Endodermal cell (in vitro differentiated cells): ENCODE data around the gene LCP1. TPM values are rescaled to one million over a fixed set of nuclear protein-coding genes. Genes with fewer than 3 reads are reported as not detected.

Source experiments
- DNase-seq: peaks from one replicate; pipeline ENCODE4 v3.0.0-alpha.2; 2017
- H3K27ac ChIP-seq: 2 replicates; pipeline ENCODE4 v1.5.1; 2013; ENCODE audit warnings: mild to moderate bottlenecking, low read depth, low read length, moderate library complexity
- H3K27me3 ChIP-seq: 2 replicates; pipeline ENCODE4 v1.6.1; 2013; ENCODE audit warnings: mild to moderate bottlenecking, low read length, moderate library complexity; ENCODE audit not compliant: insufficient read depth, control insufficient read depth, poor library complexity, severe bottlenecking
- H3K36me3 ChIP-seq: 2 replicates; pipeline ENCODE4 v1.7.0; 2013; ENCODE audit warnings: mild to moderate bottlenecking, low read length, moderate library complexity; ENCODE audit not compliant: control insufficient read depth, insufficient read depth
- H3K4me1 ChIP-seq: one replicate; pipeline ENCODE4 v1.7.0; 2013; ENCODE audit warnings: low read length; ENCODE audit not compliant: control insufficient read depth, insufficient read depth
- H3K4me3 ChIP-seq: 2 replicates; pipeline ENCODE4 v1.5.1; 2013; ENCODE audit warnings: mild to moderate bottlenecking, low read length, moderate library complexity
- H3K9ac ChIP-seq: 2 replicates; pipeline ENCODE4 v1.6.1; 2013; ENCODE audit warnings: mild to moderate bottlenecking, low read length, moderate library complexity; ENCODE audit not compliant: poor library complexity, severe bottlenecking; ENCODE audit errors: extremely low read depth
- H3K9me3 ChIP-seq: 2 replicates; pipeline ENCODE4 v1.6.1; 2013; ENCODE audit warnings: mild to moderate bottlenecking, low read length, moderate library complexity; ENCODE audit not compliant: control insufficient read depth
- H3K27ac Mint-ChIP-seq: 2 replicates; pipeline ENCODE4 v1.8.0; 2020; ENCODE audit warnings: mixed read lengths
- H3K27me3 Mint-ChIP-seq: 2 replicates; pipeline ENCODE4 v1.8.0; 2021; ENCODE audit warnings: mild to moderate bottlenecking, mixed read lengths; ENCODE audit not compliant: insufficient read depth
- H3K36me3 Mint-ChIP-seq: 2 replicates; pipeline ENCODE4 v1.8.0; 2020; ENCODE audit warnings: low read depth, mixed read lengths
- H3K4me1 Mint-ChIP-seq: 2 replicates; pipeline ENCODE4 v1.8.0; 2020; ENCODE audit warnings: mixed read lengths
- H3K4me3 Mint-ChIP-seq: 2 replicates; pipeline ENCODE4 v1.8.0; 2020; ENCODE audit warnings: mild to moderate bottlenecking, moderate library complexity, mixed read lengths
- H3K9me3 Mint-ChIP-seq: 2 replicates; pipeline ENCODE4 v1.8.0; 2020; ENCODE audit warnings: mild to moderate bottlenecking, mixed read lengths
- whole genome bisulfite sequencing, 2 experiments: methylation state at CpG; one replicate each; pipeline versions ENCODE4 v1.1.5 to v1.1.7; 2013; ENCODE audit warnings: missing lambda C conversion rate in 2 of 2, mixed read lengths in 1 of 2; ENCODE audit not compliant: insufficient coverage in 1 of 2, insufficient read length in 1 of 2; 5-methylcytosine and 5-hydroxymethylcytosine counted together
- total RNA-seq, 2 donors: library from RNA; stranded (reverse); fragmentation: NEBNext Ultra II Directional in 1 of 2; extraction: Animal tissue kit (Norgen Biotek cat#: 25700) in 1 of 2; gene quantifications; 2 replicates in 1 of 2; 3 replicates in 1 of 2; pipeline ENCODE4 v1.2.1, GENCODE V29; 2021
- TF ChIP-seq, protein P1 (sequence below): fragments of 200-600 bp; sonication (generic); conservative IDR thresholded peaks from 2 replicates; pipeline ENCODE4 v1.5.0; 2021; ENCODE audit warnings: antibody characterized with exemption, mild to moderate bottlenecking

The LCP1 gene
- total RNA-seq, 2 donors from 2014 or later: 3.0 to 16.8 TPM

DNA sequence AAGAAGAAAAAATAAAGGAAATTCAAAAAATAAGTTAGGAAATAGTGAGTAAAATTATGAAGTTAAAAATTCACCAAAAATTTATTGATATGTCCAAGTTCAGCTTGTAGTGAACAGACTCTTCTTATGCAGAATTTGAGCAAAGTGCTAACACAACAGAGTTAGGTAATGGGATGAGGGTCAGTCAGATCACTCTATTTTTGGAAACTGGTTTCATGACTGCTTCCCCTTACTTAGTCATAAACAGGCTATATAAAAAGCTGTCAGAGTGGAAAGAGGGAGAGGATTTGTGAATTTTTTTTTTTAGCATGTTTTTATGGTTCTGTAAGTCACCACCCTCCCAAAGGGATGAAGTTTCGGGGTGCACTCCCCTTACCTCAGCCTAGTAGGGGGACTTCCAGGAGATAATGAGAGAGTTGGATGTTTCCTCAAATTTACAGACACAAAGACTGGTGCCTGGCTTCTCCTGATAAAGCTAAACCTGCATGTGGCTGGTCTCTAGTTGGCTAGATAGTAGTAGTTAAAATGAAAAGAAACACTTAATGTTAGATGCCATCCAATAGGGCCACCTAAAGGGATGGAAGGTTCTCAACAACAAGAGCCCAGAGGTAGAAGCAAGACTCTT lies 81.7 kb downstream of the LCP1 start:
- Histone ChIP-seq H3K36me3 (no peaks in the 10 kb centered on the region), H3K4me1 (no peaks in the 10 kb centered on the region), H3K27me3 (no peaks in the 10 kb centered on the region), H3K27ac (no peak overlapping the region), H3K4me3 (no peak overlapping the region), H3K9me3 (no peaks in the 10 kb centered on the region), H3K9ac (no peak overlapping the region)
- H3K36me3 Mint-ChIP-seq: no peaks in the 10 kb centered on the region
- no peak overlapping the region for H3K4me3 Mint-ChIP-seq
- no peaks in the 10 kb centered on the region for H3K9me3 Mint-ChIP-seq
- WGBS, 2 experiments: 83 to 100% methylated on average over 1 of the region's 1 CpG
- no peaks in the 10 kb centered on the region for H3K27me3 Mint-ChIP-seq
- TF ChIP-seq, protein P1, sequence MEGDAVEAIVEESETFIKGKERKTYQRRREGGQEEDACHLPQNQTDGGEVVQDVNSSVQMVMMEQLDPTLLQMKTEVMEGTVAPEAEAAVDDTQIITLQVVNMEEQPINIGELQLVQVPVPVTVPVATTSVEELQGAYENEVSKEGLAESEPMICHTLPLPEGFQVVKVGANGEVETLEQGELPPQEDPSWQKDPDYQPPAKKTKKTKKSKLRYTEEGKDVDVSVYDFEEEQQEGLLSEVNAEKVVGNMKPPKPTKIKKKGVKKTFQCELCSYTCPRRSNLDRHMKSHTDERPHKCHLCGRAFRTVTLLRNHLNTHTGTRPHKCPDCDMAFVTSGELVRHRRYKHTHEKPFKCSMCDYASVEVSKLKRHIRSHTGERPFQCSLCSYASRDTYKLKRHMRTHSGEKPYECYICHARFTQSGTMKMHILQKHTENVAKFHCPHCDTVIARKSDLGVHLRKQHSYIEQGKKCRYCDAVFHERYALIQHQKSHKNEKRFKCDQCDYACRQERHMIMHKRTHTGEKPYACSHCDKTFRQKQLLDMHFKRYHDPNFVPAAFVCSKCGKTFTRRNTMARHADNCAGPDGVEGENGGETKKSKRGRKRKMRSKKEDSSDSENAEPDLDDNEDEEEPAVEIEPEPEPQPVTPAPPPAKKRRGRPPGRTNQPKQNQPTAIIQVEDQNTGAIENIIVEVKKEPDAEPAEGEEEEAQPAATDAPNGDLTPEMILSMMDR: no peak
- no peak for DNase-seq
- H3K4me1 Mint-ChIP-seq: no peaks in the 10 kb centered on the region
- no peak overlapping the region for H3K27ac Mint-ChIP-seq

DNA sequence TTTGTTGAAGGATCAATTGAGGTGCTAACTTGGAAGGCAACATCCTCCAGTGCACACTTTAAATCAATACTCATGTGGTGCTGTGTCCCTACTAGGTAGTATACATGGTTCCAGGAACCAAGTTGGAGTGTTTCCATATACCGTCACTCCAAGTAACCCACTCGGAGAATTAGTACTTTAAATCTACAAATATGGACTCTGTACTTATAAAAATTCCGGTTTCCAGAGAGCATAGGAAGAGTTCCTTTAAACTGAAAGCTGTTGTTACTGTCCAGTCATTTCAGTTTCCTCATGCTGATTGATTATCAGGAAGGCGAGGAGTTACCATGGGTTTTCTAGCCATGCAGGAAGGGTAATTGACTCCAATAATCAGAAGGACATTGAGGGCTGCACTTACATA lies 84.3 kb downstream of the LCP1 start:
- Histone ChIP-seq H3K36me3 (no peaks in the 10 kb centered on the region), H3K27ac (no peak overlapping the region), H3K4me1 (no peaks in the 10 kb centered on the region), H3K9me3 (no peaks in the 10 kb centered on the region), H3K27me3 (no peaks in the 10 kb centered on the region), H3K4me3 (no peak overlapping the region), H3K9ac (no peak overlapping the region)
- TF ChIP-seq, protein P1: no peak
- no peaks in the 10 kb centered on the region for H3K27me3 Mint-ChIP-seq
- no peak overlapping the region for H3K4me3 Mint-ChIP-seq
- H3K9me3 Mint-ChIP-seq: no peaks in the 10 kb centered on the region
- WGBS, 2 experiments: 91 to 97% methylated on average over 4 of the region's 4 CpGs
- no peaks in the 10 kb centered on the region for H3K36me3 Mint-ChIP-seq
- DNase-seq: no peak
- no peaks in the 10 kb centered on the region for H3K4me1 Mint-ChIP-seq
- no peak overlapping the region for H3K27ac Mint-ChIP-seq

DNA sequence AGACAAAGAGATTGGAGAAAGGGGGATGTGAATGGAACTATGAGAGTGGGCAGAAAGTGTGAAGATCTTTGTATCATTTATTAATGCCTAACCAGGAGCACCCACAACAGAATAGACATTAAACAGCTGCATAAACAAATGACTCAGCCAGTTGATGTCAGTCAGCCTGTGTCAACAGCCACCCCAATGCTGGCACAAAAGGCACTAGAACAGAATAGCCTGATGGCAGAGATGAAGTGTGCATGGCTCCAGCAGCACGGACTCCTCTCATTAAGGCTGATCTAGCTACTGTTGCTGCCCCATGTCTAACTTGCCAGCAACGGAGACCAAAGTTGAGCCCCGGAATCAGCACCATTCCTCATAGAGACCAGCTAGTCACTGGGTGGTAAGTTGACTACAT lies 85.0 kb downstream of the LCP1 start:
- Histone ChIP-seq H3K4me1 (no peaks in the 10 kb centered on the region), H3K27ac (no peak overlapping the region), H3K4me3 (no peak overlapping the region), H3K9ac (no peak overlapping the region), H3K9me3 (no peaks in the 10 kb centered on the region), H3K27me3 (no peaks in the 10 kb centered on the region), H3K36me3 (no peaks in the 10 kb centered on the region)
- Mint-ChIP-seq H3K4me3 (no peak overlapping the region), H3K4me1 (no peaks in the 10 kb centered on the region), H3K36me3 (no peaks in the 10 kb centered on the region), H3K27me3 (no peaks in the 10 kb centered on the region), H3K9me3 (no peaks in the 10 kb centered on the region), H3K27ac (no peak overlapping the region)
- TF ChIP-seq, protein P1: no peak
- WGBS, 2 experiments: 92 to 100% methylated on average over 2 to 3 of the region's 3 CpGs
- DNase-seq: no peak
